Measurements from ENCODE around the gene MAB21L2.
"Not testable (repeated sequence)": the region's sequence is repeated elsewhere in the genome, so short reads cannot be mapped to it uniquely, and the experiment has no call there.

Gene MAB21L2

DNA sequence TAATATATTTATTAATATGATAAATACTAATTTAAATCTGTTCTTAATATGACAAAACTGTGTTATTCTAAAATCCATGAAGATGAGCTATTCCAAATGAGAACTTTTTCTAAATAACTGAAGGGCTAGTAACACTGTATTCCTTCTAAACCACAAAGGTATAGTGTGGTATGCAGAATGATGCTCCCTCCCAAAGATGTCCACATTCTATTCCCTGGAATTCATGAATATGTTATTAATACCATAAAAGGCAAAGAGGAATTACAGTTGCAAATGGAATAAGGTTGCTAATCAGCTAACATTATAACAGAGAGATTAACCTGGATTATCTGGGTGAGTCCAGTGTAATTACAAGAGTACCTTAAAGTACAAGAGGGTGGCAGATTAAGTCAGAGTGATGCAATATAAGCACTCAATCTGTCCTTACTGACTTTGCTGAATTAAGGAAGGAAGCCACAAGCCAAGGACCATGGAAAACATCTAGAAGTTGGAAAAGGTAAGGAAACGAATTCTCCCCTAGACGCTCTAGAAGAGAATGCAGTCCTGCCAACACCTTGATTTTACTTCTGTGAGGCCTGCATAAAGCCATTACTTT lies 20.7 kb upstream of the MAB21L2 start:
- Histone ChIP-seq H2AFZ (ENCODE audit: low read depth, low read length, severe bottlenecking) (no peak overlapping the region), H4K20me1 (ENCODE audit: low read depth, low read length) (no peaks in the 10 kb centered on the region), H3K36me3 (ENCODE audit: low read length) (0 out of 2 replicates have a peak, but pooled peaks cover 4% of the 10 kb centered on the region), H3K4me3 (ENCODE audit: insufficient read depth, low read length, poor library complexity, severe bottlenecking) (no peak overlapping the region), H3K79me2 (ENCODE audit: insufficient read depth, low read length) (no peaks in the 10 kb centered on the region), H3K27me3 (ENCODE audit: low read length) (no peaks in the 10 kb centered on the region), H3K9me3 (ENCODE audit: insufficient read depth, low read length) (no peaks in the 10 kb centered on the region), H3F3A (ENCODE audit: insufficient read depth) (no peaks in the 10 kb centered on the region), H3K9ac (ENCODE audit: low read length) (no peak overlapping the region), H3K9me2 (replicated peaks; ENCODE audit: insufficient read depth, low read length) (no peaks in the 10 kb centered on the region), H3K4me2 (ENCODE audit: low read depth, low read length, poor library complexity, severe bottlenecking) (no peak overlapping the region), H3K27ac (ENCODE audit: low read depth, low read length) (no peak overlapping the region)
- TF ChIP-seq, protein P1, sequence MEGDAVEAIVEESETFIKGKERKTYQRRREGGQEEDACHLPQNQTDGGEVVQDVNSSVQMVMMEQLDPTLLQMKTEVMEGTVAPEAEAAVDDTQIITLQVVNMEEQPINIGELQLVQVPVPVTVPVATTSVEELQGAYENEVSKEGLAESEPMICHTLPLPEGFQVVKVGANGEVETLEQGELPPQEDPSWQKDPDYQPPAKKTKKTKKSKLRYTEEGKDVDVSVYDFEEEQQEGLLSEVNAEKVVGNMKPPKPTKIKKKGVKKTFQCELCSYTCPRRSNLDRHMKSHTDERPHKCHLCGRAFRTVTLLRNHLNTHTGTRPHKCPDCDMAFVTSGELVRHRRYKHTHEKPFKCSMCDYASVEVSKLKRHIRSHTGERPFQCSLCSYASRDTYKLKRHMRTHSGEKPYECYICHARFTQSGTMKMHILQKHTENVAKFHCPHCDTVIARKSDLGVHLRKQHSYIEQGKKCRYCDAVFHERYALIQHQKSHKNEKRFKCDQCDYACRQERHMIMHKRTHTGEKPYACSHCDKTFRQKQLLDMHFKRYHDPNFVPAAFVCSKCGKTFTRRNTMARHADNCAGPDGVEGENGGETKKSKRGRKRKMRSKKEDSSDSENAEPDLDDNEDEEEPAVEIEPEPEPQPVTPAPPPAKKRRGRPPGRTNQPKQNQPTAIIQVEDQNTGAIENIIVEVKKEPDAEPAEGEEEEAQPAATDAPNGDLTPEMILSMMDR (IDR thresholded peaks at IDR 0.05; ENCODE audit: insufficient read depth, low read length, poor library complexity, severe bottlenecking), result no peak
- TF ChIP-seq EZH2phosphoT487 (conservative IDR thresholded peaks at IDR 0.05; ENCODE audit: low read length), result no peak

DNA sequence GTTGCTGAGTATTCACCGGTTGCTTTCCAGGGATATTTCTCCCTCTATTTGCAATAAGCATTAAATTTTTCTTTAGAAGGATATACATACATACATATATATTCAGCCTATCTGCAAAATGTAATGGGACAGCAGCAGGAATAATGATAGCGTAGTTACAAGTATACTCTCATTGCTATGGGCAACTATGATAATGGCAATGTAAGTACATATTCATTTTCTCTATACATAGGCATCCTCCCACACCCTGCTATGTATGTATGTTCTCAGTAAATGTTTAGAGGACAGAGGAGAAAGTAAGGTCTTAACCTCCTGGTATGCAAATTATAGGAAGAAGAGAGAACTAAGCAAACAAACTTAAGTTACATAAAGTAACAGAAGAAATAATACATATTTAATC lies 19.7 kb upstream of the MAB21L2 start:
- H3K27ac ChIP-seq (ENCODE audit: low read depth, low read length), result no peak overlapping the region
- H3K9me3 ChIP-seq (ENCODE audit: insufficient read depth, low read length), result no peaks in the 10 kb centered on the region
- H3K36me3 ChIP-seq (ENCODE audit: low read length), result 0 out of 2 replicates have a peak, but pooled peaks cover 4% of the 10 kb centered on the region
- no peaks in the 10 kb centered on the region for H3K9me2 ChIP-seq (replicated peaks; ENCODE audit: insufficient read depth, low read length)
- H3K4me2 ChIP-seq (ENCODE audit: low read depth, low read length, poor library complexity, severe bottlenecking), result no peak overlapping the region
- H2AFZ ChIP-seq (ENCODE audit: low read depth, low read length, severe bottlenecking), result no peak overlapping the region
- H3K79me2 ChIP-seq (ENCODE audit: insufficient read depth, low read length), result no peaks in the 10 kb centered on the region
- H3F3A ChIP-seq (ENCODE audit: insufficient read depth), result no peaks in the 10 kb centered on the region
- H3K9ac ChIP-seq (ENCODE audit: low read length), result no peak overlapping the region
- H4K20me1 ChIP-seq (ENCODE audit: low read depth, low read length), result no peaks in the 10 kb centered on the region
- TF ChIP-seq EZH2phosphoT487 (conservative IDR thresholded peaks at IDR 0.05; ENCODE audit: low read length), result no peak
- TF ChIP-seq, protein P1 (IDR thresholded peaks at IDR 0.05; ENCODE audit: insufficient read depth, low read length, poor library complexity, severe bottlenecking), result no peak
- H3K27me3 ChIP-seq (ENCODE audit: low read length), result no peaks in the 10 kb centered on the region
- H3K4me3 ChIP-seq (ENCODE audit: insufficient read depth, low read length, poor library complexity, severe bottlenecking), result no peak overlapping the region

DNA sequence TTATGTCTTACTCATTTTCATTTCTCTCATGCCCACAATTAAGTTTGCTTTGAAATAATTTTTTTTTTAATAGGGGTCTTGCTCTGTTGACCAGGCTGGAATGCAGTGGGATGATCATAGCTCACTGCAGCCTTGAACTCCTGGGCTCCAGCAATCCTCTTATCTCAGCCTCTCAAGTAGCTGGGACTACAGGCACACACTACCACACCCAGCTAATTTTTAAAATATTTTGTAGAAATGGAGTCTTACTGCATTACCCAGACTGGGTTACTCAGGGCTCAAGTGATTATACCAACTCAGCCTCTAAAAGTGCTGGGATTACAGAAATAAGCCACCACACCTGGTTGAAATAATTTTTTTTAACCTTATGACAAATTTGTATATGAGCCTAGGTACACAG lies 19.2 kb upstream of the MAB21L2 start:
- H3K27ac ChIP-seq (ENCODE audit: low read depth, low read length), result no peak overlapping the region
- no peaks in the 10 kb centered on the region for H4K20me1 ChIP-seq (ENCODE audit: low read depth, low read length)
- no peak overlapping the region for H3K4me3 ChIP-seq (ENCODE audit: insufficient read depth, low read length, poor library complexity, severe bottlenecking)
- H3K9ac ChIP-seq (ENCODE audit: low read length), result no peak overlapping the region
- H3K9me3 ChIP-seq (ENCODE audit: insufficient read depth, low read length), result no peaks in the 10 kb centered on the region
- H3K27me3 ChIP-seq (ENCODE audit: low read length), result no peaks in the 10 kb centered on the region
- no peaks in the 10 kb centered on the region for H3K79me2 ChIP-seq (ENCODE audit: insufficient read depth, low read length)
- no peaks in the 10 kb centered on the region for H3F3A ChIP-seq (ENCODE audit: insufficient read depth)
- 0 out of 2 replicates have a peak, but pooled peaks cover 4% of the 10 kb centered on the region for H3K36me3 ChIP-seq (ENCODE audit: low read length)
- no peak overlapping the region for H2AFZ ChIP-seq (ENCODE audit: low read depth, low read length, severe bottlenecking)
- TF ChIP-seq, protein P1 (IDR thresholded peaks at IDR 0.05; ENCODE audit: insufficient read depth, low read length, poor library complexity, severe bottlenecking), result no peak
- TF ChIP-seq EZH2phosphoT487 (conservative IDR thresholded peaks at IDR 0.05; ENCODE audit: low read length), result no peak
- H3K4me2 ChIP-seq (ENCODE audit: low read depth, low read length, poor library complexity, severe bottlenecking), result no peak overlapping the region
- no peaks in the 10 kb centered on the region for H3K9me2 ChIP-seq (replicated peaks; ENCODE audit: insufficient read depth, low read length)

DNA sequence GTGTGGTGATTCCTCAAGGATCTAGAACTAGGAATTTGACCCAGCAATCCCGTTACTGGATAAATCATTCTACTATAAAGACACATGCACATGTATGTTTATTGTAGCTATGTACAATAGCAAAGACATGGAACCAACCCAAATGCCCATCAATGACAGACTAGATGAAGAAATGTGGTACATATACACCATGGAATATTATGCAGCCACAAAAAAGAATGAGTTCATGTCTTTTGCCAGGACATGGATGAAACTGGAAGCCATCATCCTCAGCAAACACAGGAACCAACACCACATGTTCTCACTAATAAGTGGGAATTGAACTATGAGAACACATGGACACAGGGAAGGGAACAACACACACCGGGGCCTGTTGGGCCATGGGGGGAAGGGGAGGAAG lies 17.0 kb upstream of the MAB21L2 start:
- H3K27me3 ChIP-seq (ENCODE audit: low read length); H4K20me1 ChIP-seq (ENCODE audit: low read depth, low read length); H3K4me3 ChIP-seq (ENCODE audit: insufficient read depth, low read length, poor library complexity, severe bottlenecking); H3K36me3 ChIP-seq (ENCODE audit: low read length); H3K79me2 ChIP-seq (ENCODE audit: insufficient read depth, low read length); H3K27ac ChIP-seq (ENCODE audit: low read depth, low read length); H3K4me2 ChIP-seq (ENCODE audit: low read depth, low read length, poor library complexity, severe bottlenecking); H3F3A ChIP-seq (ENCODE audit: insufficient read depth); H3K9me3 ChIP-seq (ENCODE audit: insufficient read depth, low read length); H3K9me2 ChIP-seq (replicated peaks; ENCODE audit: insufficient read depth, low read length); H2AFZ ChIP-seq (ENCODE audit: low read depth, low read length, severe bottlenecking); H3K9ac ChIP-seq (ENCODE audit: low read length): not testable (repeated sequence)
